HCEC 1CT (cell line): Measurements from ENCODE around the gene TMEM114.

Source experiments
- DNase-seq: peaks from one replicate; pipeline ENCODE4 v3.0.0-alpha.2; 2017

Gene TMEM114

DNA sequence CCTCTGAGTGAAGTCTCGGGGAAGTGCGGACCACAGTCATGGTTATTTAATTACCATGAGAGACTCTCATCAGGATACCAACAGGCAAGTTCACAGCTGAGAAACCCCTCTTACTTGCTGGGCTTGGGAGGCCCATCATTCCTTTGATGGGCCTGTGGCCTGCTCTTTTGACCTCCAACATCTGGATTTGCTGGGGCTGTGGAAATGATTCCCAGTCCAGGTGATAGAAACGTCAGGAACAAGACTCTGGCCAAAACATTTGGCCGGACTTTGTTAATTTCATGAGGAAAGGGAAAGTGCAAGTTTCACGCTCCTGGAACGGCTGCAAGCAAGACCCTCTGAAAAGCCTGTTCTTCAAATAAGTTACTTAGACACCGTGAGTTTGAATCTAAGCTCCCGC, 42.5 kb downstream of the TMEM114 start:
- no peak for DNase-seq

DNA sequence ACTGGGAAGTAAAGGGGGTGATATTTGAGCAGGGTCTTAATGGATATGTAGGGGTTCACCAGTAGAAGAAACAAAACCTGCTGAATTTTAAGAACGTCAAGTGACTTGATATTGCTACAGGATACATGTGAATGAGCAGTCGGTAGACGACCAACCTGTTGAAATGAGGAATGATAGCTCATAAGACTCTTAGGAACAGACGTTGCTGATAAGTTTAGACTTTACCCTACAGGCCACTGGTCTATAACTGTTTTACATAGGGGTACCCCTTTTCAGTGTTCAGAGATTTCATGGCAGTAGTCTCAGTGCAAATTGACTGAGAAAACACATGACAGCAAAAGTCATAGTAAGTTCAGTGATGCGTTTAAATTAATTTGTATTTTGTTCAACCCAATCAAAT, 45.9 kb downstream of the TMEM114 start:
- DNase-seq = no peak

DNA sequence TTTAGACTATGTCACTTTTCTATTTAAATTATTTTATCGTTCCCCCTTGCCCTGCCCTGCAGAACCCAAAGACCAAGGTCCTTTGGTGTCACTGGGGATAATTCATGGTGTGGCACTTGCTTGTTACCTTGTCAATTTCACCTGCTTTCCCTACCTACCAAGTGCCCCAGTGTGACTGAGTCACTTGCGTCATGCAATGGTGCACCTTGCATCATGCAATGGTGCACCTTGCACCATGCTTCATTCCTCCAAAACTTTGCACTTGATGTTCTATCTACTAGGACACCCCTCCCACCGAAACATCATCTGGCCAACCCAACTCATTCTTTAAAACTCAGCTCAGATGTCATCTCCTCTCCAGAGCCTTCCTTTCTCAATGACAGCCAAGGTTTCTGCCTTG, 47.1 kb downstream of the TMEM114 start:
- no peak for DNase-seq

DNA sequence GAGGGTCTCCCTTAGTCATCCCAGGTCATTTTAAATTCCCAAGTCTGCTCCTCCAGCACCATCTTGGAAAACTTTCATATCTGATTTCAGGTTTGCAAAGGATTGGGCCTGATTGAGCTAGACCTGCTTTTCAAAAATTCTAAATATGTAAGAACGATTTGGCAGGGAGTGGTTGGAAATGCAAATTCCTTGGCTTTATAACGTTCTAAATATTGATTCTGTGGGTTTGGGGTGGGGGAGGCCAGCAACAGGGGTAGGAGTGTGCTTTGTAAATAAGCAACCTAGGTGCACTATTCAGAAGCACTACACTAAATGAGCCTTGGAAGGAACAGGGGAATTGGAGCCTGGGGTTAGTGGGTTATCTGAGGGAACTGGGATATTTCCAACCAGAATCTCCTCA, 47.9 kb downstream of the TMEM114 start:
- no peak for DNase-seq

DNA sequence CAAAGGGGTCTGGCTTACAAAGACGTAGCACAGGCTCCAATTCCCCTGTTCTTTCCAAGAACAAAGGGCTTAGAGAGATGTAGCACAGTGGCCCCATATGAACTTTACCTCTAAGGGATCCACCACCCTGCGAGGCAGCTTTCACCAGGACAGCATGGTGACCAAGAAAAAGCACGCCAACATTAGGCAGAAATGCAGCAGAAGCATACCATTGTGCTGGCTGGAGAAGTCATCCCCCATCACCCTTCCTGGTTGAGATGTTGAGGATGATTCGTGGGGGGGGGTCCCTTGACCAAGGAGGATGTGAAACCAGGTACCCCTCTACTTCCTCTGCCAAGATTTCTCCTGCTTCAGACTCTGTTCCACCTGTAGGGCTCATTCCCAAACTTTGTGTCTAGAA, 48.4 kb downstream of the TMEM114 start:
- DNase-seq = no peak

DNA sequence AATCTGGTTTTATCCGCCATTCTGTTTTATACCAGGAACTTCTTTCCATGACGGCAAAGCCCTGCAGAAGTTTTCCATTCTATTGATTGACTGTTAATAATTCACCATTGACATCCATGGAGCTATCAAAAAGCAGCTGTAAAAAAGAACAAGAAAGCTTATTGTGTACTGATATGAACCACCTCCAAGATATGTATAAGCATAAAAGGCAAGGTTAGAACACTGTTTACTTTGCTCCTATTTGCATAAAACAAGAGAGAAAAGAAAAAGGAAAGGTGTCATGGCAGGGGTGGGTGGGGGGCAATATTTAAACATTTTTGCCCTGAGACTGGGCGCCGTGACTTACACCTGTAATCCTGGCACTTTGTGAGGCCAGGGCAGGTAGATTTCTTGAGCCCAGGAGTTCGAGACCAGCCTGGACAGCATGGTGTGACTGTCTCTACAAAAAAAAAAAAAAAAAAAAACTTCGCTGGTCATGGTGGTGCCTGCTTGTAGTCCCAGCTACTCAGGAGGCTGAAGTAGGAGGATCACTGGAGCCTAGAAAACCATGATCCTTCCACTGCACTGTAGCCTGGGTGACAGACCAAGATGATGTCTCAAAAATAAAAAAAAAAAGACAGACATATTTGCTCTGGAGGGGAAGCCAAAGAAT, 52.5 kb downstream of the TMEM114 start:
- DNase-seq = no peak

DNA sequence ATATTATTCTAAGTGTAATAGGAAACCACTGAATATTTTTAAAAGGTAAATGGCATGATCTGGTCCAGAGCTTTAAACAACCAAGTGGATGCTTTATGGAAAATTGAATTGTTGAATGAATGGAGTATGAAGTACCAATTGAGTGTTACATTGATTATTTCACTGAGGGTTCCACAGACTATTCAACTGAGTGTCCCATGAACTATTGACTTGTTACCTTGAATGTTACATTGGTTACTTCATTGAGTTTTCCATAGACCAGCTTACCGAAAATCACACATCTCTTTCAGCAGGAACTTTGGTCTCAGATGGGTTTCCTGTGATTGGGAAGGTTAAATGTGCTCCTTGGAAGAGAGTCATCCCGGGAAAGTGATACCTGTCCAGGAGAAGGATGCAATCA, 56.8 kb downstream of the TMEM114 start:
- no peak for DNase-seq

DNA sequence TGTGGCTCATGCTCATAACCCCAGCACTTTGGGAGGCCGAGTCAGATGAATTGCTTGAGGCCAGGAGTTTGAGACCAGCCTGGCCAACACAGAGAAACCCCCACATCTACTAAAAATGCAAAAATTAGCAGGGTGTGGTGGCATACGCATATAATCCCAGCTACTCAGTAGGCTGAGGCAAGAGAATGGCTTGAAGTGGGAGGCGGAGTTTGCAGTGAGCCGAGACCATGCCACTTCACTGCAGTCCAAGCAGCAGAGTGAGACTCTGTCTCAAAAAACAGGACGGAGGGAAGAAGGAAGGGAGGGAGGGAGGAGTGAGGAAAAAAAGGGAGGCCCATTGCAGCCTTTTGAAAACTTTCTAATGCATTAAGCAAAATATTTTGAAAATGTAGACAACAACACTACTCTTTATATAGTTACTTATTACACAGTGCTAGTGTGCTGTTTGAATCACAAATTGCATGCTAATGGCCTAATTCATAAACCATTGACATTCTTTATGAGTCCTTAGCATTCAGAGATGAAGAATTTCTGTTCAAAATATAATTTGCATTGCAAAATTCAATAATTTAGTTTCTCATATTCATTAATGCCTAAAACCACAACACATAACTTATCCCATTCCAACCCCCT, 59.4 kb downstream of the TMEM114 start:
- DNase-seq = no peak

DNA sequence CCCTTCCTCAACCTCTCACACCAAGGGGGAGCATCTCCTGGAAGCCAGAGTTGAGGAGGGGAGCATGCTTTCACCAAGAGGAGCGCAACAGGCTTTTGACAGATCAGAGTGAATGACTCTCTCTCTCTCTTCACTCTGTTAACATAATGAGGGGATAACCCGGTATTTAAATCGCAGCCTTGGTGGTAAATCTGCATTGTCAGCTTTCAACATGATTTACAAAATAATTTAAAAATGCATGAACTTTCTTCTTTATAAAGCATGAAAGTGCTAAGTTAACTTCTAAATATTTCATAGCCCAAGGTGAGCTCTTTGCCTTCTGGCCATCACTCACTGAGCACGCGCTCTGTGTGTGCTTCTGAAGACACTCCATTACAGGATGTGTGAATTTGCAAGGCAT, 61.8 kb downstream of the TMEM114 start:
- no peak for DNase-seq

DNA sequence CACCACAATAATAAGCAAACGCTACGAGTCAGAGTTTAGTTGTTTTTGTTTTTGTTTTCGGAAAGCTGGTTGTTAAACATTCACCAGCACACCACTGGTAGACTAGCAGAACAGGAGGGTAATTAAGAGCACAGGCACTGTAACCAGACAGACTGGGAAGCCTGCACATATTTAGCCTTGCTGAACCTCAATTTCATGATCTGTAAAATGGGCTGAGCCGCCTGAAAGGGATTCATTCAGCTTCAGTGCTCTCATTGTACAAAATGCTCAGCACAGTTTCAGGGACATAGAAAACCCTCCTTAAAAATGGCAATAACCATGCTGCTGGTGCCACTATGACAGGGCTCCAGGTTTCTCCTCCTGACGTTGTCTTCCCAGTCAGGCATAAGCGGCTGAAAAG, 66.4 kb downstream of the TMEM114 start:
- DNase-seq = no peak

DNA sequence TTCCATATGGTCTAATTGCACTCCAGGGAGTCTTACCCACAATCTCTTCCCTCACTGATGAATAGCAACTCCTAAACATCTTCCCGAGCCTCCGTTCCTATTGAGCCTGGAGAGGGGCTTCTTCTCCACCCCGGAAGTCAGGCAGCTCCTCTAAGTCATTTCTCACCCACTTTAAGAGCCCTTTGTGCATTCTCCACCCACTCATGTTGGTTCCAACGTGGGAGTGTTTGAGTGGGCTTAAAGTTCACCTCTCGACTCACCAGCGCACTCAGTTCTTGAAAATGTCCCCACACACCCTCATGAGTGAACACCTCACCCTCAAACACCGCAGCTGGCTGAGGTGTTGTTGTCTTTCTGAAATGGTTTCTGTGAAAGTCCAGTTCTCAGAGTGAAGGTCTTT, 67.6 kb downstream of the TMEM114 start:
- no peak for DNase-seq

DNA sequence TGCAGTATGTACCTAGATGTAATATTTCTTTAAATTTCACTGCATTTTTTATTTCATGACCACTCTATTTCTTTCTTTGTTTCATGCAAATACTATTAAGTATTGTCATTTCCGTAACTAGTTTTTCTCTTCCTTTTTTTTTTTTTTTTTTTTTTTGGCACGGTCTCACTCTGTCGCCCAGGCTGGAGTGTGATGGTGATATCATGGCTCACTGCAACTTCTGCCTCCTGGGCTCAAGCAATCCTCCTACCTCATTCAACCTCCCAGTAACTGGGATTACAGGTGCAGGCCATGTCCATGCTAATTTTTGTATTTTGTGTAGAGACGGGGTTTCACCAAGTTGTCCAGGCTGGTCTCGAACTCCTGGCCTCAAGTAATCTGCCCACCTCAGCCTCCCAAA, 70.7 kb downstream of the TMEM114 start:
- no peak for DNase-seq
